T47D (cell line): ENCODE data around the gene MYH10.

Experiments used
- DNase-seq, 2 experiments: peaks; one replicate each; pipeline versions ENCODE4 v3.0.0 to v3.0.0-alpha.2; 2011 to 2012; ENCODE audit warnings: low read depth in 1 of 2, low spot score in 1 of 2
- JUND ChIP-seq: IDR thresholded peaks from 2 replicates; pipeline ENCODE4 v1.6.1; 2012; ENCODE audit warnings: low read depth
- in situ Hi-C: cut with HindIII; loops from 2 replicates; pipeline ENCODE4 v1.10.0; 2016; ENCODE audit warnings: low sequenced_read_pairs, low pct_unique_long_range_greater_than_20kb

Gene MYH10

DNA sequence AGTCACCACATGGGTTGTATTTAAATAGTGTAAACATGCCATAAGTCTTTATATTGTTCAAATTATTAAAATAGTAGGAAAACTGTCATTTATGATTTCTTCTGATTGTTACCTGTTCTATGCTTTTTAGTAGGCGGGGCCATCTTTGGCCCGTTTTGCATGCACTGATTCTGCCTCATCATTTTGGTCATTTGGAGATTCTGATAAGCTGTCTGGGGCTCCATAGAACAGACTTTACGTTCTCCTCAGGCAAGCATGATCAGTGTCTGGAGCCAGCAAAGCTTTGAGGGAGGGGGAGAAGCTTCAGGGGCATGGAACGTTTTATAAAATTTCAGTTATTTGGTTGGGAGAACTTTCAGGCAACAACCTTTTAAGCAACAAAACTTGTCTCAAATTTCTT is 186.0 kb downstream of the MYH10 start:
- in situ Hi-C loops = no loop called here
- TF ChIP-seq JUND = no peak
- no peak for DNase-seq

DNA sequence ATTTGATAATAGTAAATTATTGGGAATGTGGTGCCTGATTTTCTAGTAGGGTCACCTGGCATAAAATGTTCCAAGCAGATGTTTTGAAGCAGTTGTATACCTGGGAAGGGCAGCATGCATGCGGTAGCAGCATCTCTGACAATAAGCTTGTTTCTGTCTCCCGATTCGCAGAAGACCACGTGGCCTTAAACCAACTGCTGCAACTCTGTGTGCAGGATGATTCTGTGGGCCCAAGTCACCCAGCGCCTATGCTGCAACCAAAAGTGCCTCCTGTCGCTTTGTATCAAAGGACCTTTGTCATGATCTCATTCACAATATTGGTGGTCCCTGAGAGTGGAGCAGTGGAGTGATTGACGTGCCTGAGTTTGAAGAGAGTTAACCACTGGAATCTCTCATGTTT is 186.8 kb downstream of the MYH10 start:
- no peak for DNase-seq
- in situ Hi-C loops = no loop called here
- TF ChIP-seq JUND = no peak

DNA sequence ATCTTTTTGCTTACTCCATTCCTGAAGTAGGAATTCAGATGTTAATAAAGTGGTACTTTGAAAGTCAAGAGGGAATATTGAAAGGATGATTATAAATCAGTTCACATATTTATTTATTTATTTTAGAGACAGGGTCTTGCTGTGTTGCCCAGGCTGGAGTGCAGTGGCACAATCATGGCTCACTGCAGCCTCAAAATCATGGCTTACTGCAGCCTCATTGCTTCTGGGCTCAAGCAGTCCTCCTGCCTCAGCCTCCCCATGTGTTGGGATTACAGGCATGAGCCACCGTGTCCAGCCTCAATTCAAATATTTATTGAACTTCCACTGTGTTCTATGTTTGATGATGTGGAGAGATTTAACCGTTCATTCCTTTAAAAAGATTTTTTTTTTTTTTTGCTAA is 188.2 kb downstream of the MYH10 start:
- TF ChIP-seq JUND = no peak
- no peak for DNase-seq
- in situ Hi-C loops = no loop called here

DNA sequence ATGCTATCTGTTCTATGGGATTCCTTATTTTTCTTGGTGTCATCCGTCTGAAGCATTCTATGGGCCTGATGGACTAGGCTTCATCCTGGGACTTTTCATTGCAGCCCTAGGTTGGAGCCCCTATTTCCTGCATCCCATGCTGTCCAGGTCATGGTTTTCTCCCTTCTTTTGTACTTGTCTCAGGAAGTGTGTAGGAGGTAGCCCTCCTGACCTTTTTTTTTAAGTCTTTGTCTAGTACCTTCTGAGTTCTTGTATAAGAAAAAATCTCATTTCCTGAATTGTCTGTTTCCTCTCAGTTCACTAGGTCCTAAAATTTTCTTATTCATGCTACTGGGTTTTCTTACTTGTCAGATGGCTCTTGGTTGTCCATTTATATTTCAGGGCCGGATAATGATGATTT is 188.8 kb downstream of the MYH10 start:
- in situ Hi-C loops = no loop called here

DNA sequence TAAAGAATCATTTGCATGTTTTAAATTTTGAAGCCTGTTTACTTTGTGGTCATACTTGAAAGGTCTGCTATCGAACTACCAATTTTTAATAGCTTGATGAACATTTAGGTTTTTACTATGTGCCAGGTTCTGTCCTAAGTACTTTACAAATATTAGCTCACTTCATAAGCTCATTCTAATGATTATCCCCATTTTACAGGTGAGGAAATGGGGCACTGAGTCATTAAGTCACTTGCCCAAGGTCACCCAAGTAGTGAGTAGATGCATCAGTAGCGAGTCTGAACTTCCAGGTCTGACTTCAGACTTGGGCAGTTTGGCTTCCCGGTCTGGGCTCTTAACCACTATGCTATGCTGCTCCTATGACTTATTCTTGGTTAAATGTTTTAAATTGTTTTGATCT is 190.8 kb downstream of the MYH10 start:
- DNase-seq = no peak
- in situ Hi-C loops = no loop called here
- no peak for TF ChIP-seq JUND

More for the DNA sequence above, 188.8 kb downstream of the MYH10 start:
- no peak for TF ChIP-seq JUND
- DNase-seq = no peak

DNA sequence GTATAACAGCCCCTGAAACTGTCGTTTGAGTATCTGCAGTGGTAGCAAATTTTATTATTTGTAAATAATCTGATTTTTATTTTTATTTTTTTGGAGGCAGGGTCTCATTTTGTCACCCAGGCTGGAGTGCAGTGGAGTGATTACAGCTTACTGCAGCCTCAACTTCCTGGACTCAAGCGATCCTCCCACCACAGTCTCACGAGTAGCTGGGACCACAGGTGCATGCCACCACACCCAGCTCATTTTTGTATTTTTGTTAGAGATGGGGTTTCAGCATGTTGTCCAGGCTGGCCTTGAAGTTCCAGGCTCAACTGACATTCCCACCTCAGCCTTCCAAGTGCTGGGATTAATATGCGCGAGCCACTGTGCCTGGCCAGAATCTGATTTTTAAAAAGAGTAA is 192.1 kb downstream of the MYH10 start:
- TF ChIP-seq JUND = no peak
- in situ Hi-C loops = no loop called here
- DNase-seq = no peak

DNA sequence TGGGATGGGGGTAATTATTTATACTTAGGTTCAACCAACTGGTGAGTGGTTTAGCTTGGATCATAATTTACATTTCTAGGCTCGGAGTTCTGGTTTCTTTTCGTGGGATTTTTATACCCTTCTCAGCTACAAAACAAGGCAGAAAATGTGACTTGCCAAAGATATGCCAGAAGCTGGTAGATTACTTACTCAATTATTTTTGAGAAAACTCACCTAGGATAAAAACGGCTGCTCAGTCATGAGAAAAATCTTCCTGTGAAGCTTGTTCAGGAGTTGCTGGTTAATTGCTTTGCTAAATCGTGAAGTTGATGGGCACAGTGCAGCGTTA is 193.7 kb downstream of the MYH10 start:
- in situ Hi-C loops = no loop called here
- DNase-seq = no peak

DNA sequence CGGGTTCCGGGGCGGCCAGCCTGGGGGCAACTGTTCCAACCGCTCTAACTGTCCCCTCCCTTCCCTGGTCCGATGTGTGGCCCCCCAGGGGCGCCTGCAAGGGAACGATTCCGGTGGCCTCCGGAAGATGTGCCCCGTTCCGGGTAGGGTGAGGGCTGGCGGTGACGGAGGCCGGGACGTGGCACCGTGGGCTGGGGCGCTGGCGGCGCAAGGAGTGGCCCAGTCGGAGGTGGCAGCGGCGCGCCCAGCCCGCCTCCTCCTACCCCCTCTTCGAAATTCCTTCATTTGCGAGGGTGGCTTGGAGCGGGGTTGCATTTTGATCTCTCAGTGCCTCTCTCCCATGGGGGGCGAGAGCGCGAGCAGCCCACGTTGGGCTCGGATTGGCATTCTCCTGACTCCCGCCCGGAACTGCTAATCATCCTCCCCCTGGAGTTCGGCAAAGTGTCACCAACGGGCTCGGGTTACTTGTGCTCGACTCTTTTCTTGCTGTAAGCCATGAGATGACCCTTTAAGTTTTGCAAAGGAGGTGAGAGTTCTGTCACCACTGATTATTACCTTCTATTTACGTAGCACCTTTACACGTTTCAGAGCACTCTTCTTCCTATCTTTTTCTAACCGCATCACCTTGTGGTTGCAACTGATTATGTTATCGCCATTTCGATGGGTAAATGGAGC is 194.2 kb downstream of the MYH10 start:
- peak; percentile 26 to 55 for DNase-seq
- TF ChIP-seq JUND = no peak
- in situ Hi-C loops = no loop called here

More for the DNA sequence above, 193.7 kb downstream of the MYH10 start:
- no peak for TF ChIP-seq JUND

DNA sequence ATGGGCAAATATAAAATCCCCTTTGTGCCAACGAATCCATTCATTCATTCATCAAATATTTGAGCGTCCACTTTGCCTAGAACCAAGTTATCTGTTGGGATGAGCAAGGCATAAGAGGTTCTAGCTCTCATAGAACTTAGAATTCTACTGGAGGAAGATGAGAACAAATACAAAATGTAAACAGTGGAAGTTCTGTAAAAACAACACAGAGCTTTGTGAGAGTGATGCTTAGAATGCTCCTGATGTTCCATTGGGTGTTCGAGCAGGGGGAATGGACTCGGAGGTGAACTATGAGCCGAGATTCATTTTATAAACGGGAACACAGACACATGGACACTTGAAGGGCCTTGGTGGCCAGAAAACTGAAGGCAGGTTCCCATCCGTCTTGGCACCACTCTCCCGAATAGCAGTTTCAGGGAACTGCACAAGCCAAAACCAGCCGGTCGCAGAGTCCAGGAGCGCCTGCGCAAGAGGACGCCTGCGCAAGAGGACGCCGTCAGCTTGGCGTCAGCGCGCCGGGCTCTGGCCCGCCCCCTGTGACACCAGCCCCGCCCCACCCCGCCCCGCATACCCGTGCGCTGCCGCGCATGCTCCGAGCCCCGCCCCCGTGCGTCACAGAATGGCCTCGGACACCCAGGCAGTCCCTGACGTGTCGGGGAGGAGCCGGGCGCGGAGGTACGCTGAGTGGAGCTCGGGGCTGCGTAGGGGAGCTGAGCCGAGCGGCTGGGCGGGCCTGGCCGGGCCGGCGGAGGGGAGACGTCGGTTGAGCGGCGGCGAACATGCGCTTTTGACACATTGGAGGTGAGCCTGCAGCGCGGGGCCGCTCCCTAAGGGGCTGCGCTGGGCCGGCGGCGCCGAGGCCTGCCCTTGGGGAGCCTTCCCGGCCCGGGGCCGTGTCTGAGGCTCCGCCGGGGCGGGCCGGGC is 195.0 kb downstream of the MYH10 start, which contains the start of gene NDEL1:
Gene NDEL1 (plus strand): TSS at position 640 of the 924 bp plus-strand sequence. CDS start 8,388 bp downstream, outside the sequence.
- in situ Hi-C loops = no loop called here
- no peak for TF ChIP-seq JUND

DNA sequence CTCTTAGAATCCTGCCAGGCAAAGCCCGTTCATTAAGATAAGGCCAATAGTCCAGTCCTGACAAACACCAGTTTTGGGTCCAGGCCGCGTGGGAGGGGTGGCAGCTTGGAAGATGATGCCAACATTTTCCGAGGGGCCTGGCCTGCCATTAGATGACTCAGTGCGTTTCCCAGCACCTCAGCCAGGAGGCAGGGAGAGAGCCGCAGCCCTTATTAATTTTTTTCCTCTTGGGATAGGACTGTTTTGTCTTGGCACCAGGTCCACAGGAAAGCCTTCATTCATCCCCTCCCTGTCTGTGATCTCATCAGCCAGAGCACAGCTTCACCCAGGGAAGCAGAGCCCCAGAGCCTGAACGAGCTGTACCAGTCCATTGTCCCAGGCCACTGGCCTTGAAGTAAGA is 199.6 kb downstream of the MYH10 start:
- in situ Hi-C loops = no loop called here
- DNase-seq = no peak
- no peak for TF ChIP-seq JUND

More for the DNA sequence above, 195.0 kb downstream of the MYH10 start, which contains the start of gene NDEL1:
- peak; percentile 96 to 97 for DNase-seq

DNA sequence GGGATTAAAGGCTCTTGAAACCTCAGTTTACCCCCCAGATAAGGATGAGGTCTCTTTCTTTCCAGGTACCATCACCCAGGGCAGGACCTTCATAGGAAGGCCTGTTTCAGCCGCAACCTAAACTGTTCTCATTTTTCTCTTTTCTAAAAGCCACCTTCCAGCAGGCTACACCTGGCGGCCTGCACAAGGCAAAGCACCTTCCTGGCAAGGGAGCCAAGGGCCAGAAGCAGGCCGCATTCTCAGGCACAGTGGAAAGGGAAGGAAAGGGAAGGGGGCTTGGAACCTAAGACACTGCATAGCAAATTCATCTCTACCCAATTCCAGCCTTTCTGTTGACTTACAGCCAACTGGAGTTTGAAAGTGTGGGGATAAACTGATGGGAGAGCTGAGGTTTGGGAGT is 203.7 kb downstream of the MYH10 start:
- in situ Hi-C loops = no loop called here
- no peak for TF ChIP-seq JUND
- DNase-seq = no peak

DNA sequence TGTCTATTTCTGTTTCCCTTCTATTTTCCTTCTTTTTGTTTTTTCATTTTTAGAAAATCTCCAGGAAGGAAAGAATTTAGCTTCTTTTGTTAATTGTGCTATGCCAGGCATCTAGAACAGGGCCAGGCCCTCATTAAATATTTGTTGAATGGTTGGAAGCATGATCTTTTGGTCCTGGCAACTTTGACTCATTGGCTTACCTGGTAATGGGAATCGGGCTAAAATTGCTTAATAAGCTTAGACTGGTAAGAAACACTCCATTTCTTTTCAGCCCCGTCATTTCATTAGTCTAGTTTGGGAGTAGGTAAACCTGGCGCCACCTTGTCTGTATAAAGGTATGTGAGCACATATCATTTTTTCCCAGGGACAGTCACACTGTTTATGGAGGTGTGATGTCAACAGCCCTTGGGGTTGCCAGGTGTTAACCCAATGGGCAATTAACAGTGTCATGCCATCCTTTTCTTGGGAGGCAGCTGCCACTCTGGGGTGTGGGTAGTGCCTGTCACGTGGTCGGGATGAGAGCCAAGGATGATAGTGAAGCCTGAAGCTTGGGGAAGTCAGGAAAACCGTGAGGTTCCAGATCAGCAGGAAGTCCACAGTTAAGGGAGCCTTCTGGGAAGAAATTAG is 204.3 kb downstream of the MYH10 start:
- no peak for DNase-seq
- in situ Hi-C loops = no loop called here
- no peak for TF ChIP-seq JUND
